Measurements from ENCODE around the gene AGO4.

DNA sequence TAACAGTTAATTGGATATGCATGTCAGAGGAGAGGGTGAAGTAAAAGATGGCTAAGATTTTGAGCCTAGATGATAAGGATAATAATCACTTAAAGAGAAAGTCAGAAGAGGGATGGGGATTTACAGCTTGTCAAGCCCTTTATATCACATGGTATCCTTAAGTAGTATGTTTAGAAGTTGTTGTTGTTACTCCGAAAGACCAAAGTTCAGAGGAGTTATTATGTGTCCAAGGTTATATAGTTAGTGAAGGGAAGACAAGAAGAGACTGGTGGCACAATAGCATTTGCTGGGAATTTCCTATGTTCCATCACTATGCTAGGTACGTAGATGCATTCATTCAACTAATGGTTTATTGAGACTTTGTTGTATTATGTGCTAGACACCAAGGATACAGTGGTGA is 44.4 kb downstream of the AGO4 start:
- TF ChIP-seq POLR2A (IDR thresholded peaks at IDR 0.05) = no peak
- TF ChIP-seq, protein P1, sequence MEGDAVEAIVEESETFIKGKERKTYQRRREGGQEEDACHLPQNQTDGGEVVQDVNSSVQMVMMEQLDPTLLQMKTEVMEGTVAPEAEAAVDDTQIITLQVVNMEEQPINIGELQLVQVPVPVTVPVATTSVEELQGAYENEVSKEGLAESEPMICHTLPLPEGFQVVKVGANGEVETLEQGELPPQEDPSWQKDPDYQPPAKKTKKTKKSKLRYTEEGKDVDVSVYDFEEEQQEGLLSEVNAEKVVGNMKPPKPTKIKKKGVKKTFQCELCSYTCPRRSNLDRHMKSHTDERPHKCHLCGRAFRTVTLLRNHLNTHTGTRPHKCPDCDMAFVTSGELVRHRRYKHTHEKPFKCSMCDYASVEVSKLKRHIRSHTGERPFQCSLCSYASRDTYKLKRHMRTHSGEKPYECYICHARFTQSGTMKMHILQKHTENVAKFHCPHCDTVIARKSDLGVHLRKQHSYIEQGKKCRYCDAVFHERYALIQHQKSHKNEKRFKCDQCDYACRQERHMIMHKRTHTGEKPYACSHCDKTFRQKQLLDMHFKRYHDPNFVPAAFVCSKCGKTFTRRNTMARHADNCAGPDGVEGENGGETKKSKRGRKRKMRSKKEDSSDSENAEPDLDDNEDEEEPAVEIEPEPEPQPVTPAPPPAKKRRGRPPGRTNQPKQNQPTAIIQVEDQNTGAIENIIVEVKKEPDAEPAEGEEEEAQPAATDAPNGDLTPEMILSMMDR (IDR thresholded peaks at IDR 0.05) = no peak
